Heart left ventricle (tissue), 16 donors: ENCODE data around the gene KRTAP19-6. TPM values are rescaled to one million over a fixed set of nuclear protein-coding genes. Genes with fewer than 3 reads are reported as not detected.

Experiments used
- ATAC-seq, 4 donors: fragments of 200-7000 bp; cut with Tn5 transposase; one replicate each; pipeline ENCODE4 v1.9.1; 2020 to 2022; ENCODE audit warnings: moderate library complexity in 4 of 4, mild to moderate bottlenecking in 3 of 4, moderate number of reproducible peaks in 1 of 4
- DNase-seq, 5 donors: peaks; one replicate each; pipeline ENCODE4 v3.0.0-alpha.2; 2020
- H3K27ac ChIP-seq, 12 donors: fragments of 200-600 bp; sonication (generic) in 4 of 12; one replicate each; pipeline versions ENCODE4 v1.5.0 to v1.8.0; 2016 to 2022; ENCODE audit warnings: mild to moderate bottlenecking in 2 of 12
- H3K27me3 ChIP-seq, 9 donors: fragments of 200-600 bp; sonication (generic) in 2 of 9; one replicate each; pipeline versions ENCODE4 v1.5.1 to v1.8.0; 2016 to 2022; ENCODE audit warnings: mild to moderate bottlenecking in 3 of 9
- H3K36me3 ChIP-seq, 9 donors: fragments of 200-600 bp; sonication (generic) in 2 of 9; one replicate each; pipeline versions ENCODE4 v1.5.0 to v1.8.0; 2018 to 2022; ENCODE audit warnings: mild to moderate bottlenecking in 2 of 9
- H3K4me1 ChIP-seq, 12 donors: fragments of 200-600 bp; sonication (generic) in 4 of 12; one replicate each; pipeline versions ENCODE4 v1.5.0 to v1.8.0; 2016 to 2022; ENCODE audit warnings: mild to moderate bottlenecking in 3 of 12
- H3K4me3 ChIP-seq, 12 donors: fragments of 200-600 bp; sonication (generic) in 4 of 12; one replicate each; pipeline versions ENCODE4 v1.5.0 to v1.8.0; 2017 to 2022; ENCODE audit warnings: mild to moderate bottlenecking in 9 of 12, moderate library complexity in 4 of 12
- H3K9me3 ChIP-seq, 12 donors: fragments of 200-600 bp; sonication (generic) in 4 of 12; one replicate each; pipeline versions ENCODE4 v1.5.0 to v1.8.0; 2016 to 2022; ENCODE audit warnings: mild to moderate bottlenecking in 1 of 12
- CTCF ChIP-seq, 12 donors: fragments of 200-600 bp; sonication (generic) in 4 of 12; IDR thresholded peaks; one replicate each; pipeline versions ENCODE4 v1.5.0 to v1.8.0; 2018 to 2022; ENCODE audit warnings: antibody characterized with exemption in 12 of 12, mild to moderate bottlenecking in 5 of 12
- POLR2A ChIP-seq, 2 donors: fragments of 450-650 bp; IDR thresholded peaks; one replicate each; pipeline ENCODE4 v1.6.1; 2017; ENCODE audit warnings: antibody characterized with exemption in 2 of 2, mild to moderate bottlenecking in 2 of 2, moderate library complexity in 2 of 2
- WGBS, 4 donors: extraction: QIAGEN DNeasy Blood & Tissue Kit in 2 of 4; methylation state at CpG; one replicate each; pipeline versions ENCODE4 v1.1.5 to v1.1.7; 2013 to 2018; 5-methylcytosine and 5-hydroxymethylcytosine counted together
- intact Hi-C, 10 donors: fragments of 100-400 bp; cut with DNase I; formaldehyde crosslinking; loops; one replicate each; pipeline versions ENCODE4 v1.11.1 to v1.14.2; 2022
- polyA plus RNA-seq, 2 donors: library from polyadenylated mRNA; stranded (reverse); fragments of 200-250 nt; gene quantifications; one replicate each; pipeline ENCODE4 v1.2.3, GENCODE V29; 2013
- total RNA-seq, 9 donors: library from RNA; depleted of rRNA in 2 of 9; stranded (reverse); fragments of >200 nt in 2 of 9; fragmentation: NEBNext Ultra II Directional in 3 of 9; extraction: Animal tissue kit (Norgen Biotek cat#: 25700) in 3 of 9; gene quantifications; one replicate each; pipeline versions ENCODE4 v1.1.0 to v1.2.4, GENCODE V29; 2016 to 2023
- donor health status: ischemic (EF 13 %, LVEDD 7.1; RV severe dilation, severe dysfunction).
- donor health status: healthy with polysubstance abuse.
- donor health status: DM: no; HTN: yes; CAD: no.
- donor health status: DM: no; HTN: no; CAD: no.
- donor health status: ischemic (EF 25% LVEDD 6.9; RV normal size, moderate dysfunction).
- donor health status: ischemic (EF 25% LVEDD 5.7; RV mildly dilated, moderate dysfunction).
- donor health status: healthy.
- donor health status: DM: yes; HTN: yes; CAD: no.
- donor health status: ischemic (EF 35%, LVEDD 5.7; RV mildly dilated, moderate dysfunction).
- donor health status: nonischemic (EF 11% LVEDD 7.7; RV severe dilation, severe dysfunction).
- donor health status: DM: yes; HTN: yes; CAD: no.
- donor health status: PGD.
- donor health status: ischemic (EF 29% LVEDD 5.4; RV normal size, mild dysfunction).
- donor health status: nonischemic (EF 23%, LVEDD 6.1; RV moderate dilation, normal function).

KRTAP19-6 gene
- total and polyA plus RNA-seq, 11 donors, result not detected

GRCh38 chr21:30502041-30502440, 39.6 kb downstream of the KRTAP19-6 start, which contains the start of gene KRTAP19-5:
Gene KRTAP19-5, minus strand, starts transcription at chr21:30502141. Its CDS starts 51 bp downstream, at chr21:30502090.
- H3K4me1 ChIP-seq, result no peaks in the 10 kb centered on the region
- H3K9me3 ChIP-seq, result no peaks in the 10 kb centered on the region
- H3K27ac ChIP-seq, result no peak within 1 kb of the TSS
- no peak for TF ChIP-seq CTCF (IDR thresholded peaks at IDR 0.05)
- TF ChIP-seq POLR2A (IDR thresholded peaks at IDR 0.05), result no peak
- no peaks in the 10 kb centered on the region for H3K27me3 ChIP-seq
- no peak within 1 kb of the TSS for H3K4me3 ChIP-seq
- intact Hi-C loops, result no loop called here
- H3K36me3 ChIP-seq, result no peaks in the 10 kb centered on the region
- WGBS, 4 donors, result 70 to 89% (median 79%) methylated on average over 6 of the region's 6 CpGs
- ATAC-seq (no peak), DNase-seq (no peak)

GRCh38 chr21:30497065-30497464, 44.6 kb downstream of the KRTAP19-6 start, which contains the start of gene KRTAP19-4:
Gene KRTAP19-4, minus strand, starts transcription at chr21:30497165. Its CDS starts 55 bp downstream, at chr21:30497110.
- no peak for TF ChIP-seq POLR2A (IDR thresholded peaks at IDR 0.05)
- TF ChIP-seq CTCF (IDR thresholded peaks at IDR 0.05), result no peak
- no peak within 1 kb of the TSS for H3K27ac ChIP-seq
- intact Hi-C loops, result no loop called here
- WGBS, 4 donors, result 55 to 60% (median 58%) methylated on average over 4 of the region's 4 CpGs
- no peaks in the 10 kb centered on the region for H3K36me3 ChIP-seq
- H3K4me1 ChIP-seq, result no peaks in the 10 kb centered on the region
- H3K27me3 ChIP-seq, result no peaks in the 10 kb centered on the region
- peaks cover 0 to 4% (median 0%) of the 10 kb centered on the region in 12 donors for H3K9me3 ChIP-seq
- ATAC-seq, result no peak
- DNase-seq, result no peak
- H3K4me3 ChIP-seq, result no peak within 1 kb of the TSS

- ATAC-seq (no peak), DNase-seq (no peak)
- H3K36me3 ChIP-seq, result no peaks in the 10 kb centered on the region
- no peaks in the 10 kb centered on the region for H3K27me3 ChIP-seq
- intact Hi-C loops, result no loop called here
- H3K4me1 ChIP-seq, result no peaks in the 10 kb centered on the region
- WGBS, 4 donors, result 77 to 82% (median 82%) methylated on average over 2 of the region's 2 CpGs
- TF ChIP-seq CTCF (IDR thresholded peaks at IDR 0.05) (no peak), POLR2A (IDR thresholded peaks at IDR 0.05) (no peak)
- H3K27ac ChIP-seq, result no peak within 1 kb of the TSS
- H3K4me3 ChIP-seq, result no peak within 1 kb of the TSS
- H3K9me3 ChIP-seq, result peaks cover 0 to 6% (median 0%) of the 10 kb centered on the region in 12 donors
Observed at GRCh38 chr21:30491963-30492428, 49.7 kb downstream of the KRTAP19-6 start, which contains the start of gene KRTAP19-3. Gene KRTAP19-3, minus strand, starts transcription at chr21:30492013. Its CDS starts 56 bp downstream, at chr21:30491957.

Other genes starting within 250 kb of the KRTAP19-6 start
- gene KRTAP26-1, start 221.5 kb downstream of the KRTAP19-6 start, total RNA-seq, result not detected
- not detected for gene KRTAP26-1, start 221.5 kb downstream of the KRTAP19-6 start, polyA plus RNA-seq
- not detected for gene KRTAP27-1, start 204.2 kb downstream of the KRTAP19-6 start, total RNA-seq
- gene KRTAP27-1, start 204.2 kb downstream of the KRTAP19-6 start, polyA plus RNA-seq, result not detected
- gene KRTAP23-1, start 193.3 kb downstream of the KRTAP19-6 start, total RNA-seq, result not detected
- not detected for gene KRTAP23-1, start 193.3 kb downstream of the KRTAP19-6 start, polyA plus RNA-seq
- not detected for gene KRTAP13-2, start 169.6 kb downstream of the KRTAP19-6 start, total RNA-seq
- gene KRTAP13-2, start 169.6 kb downstream of the KRTAP19-6 start, polyA plus RNA-seq, result not detected
- not detected for gene KRTAP13-1, start 145.8 kb downstream of the KRTAP19-6 start, total RNA-seq
- gene KRTAP13-1, start 145.8 kb downstream of the KRTAP19-6 start, polyA plus RNA-seq, result not detected
- gene KRTAP13-3, start 115.9 kb downstream of the KRTAP19-6 start, total RNA-seq, result not detected
- not detected for gene KRTAP13-3, start 115.9 kb downstream of the KRTAP19-6 start, polyA plus RNA-seq
- gene KRTAP13-4, start 111.6 kb downstream of the KRTAP19-6 start, total RNA-seq, result not detected
- gene KRTAP13-4, start 111.6 kb downstream of the KRTAP19-6 start, polyA plus RNA-seq, result not detected
- gene KRTAP15-1, start 101.6 kb downstream of the KRTAP19-6 start, total RNA-seq, result not detected
- gene KRTAP15-1, start 101.6 kb downstream of the KRTAP19-6 start, polyA plus RNA-seq, result not detected
- not detected for gene KRTAP19-1, start 61.5 kb downstream of the KRTAP19-6 start, total RNA-seq
- gene KRTAP19-1, start 61.5 kb downstream of the KRTAP19-6 start, polyA plus RNA-seq, result not detected
- not detected for gene KRTAP19-2, start 54.4 kb downstream of the KRTAP19-6 start, total RNA-seq
- not detected for gene KRTAP19-2, start 54.4 kb downstream of the KRTAP19-6 start, polyA plus RNA-seq
- gene KRTAP19-3, start 49.9 kb downstream of the KRTAP19-6 start, total RNA-seq, result not detected
- not detected for gene KRTAP19-3, start 49.9 kb downstream of the KRTAP19-6 start, polyA plus RNA-seq
- gene KRTAP19-4, start 44.7 kb downstream of the KRTAP19-6 start, total RNA-seq, result not detected
- not detected for gene KRTAP19-4, start 44.7 kb downstream of the KRTAP19-6 start, polyA plus RNA-seq
- gene KRTAP19-5, start 39.7 kb downstream of the KRTAP19-6 start, total RNA-seq, result not detected
- not detected for gene KRTAP19-5, start 39.7 kb downstream of the KRTAP19-6 start, polyA plus RNA-seq
- not detected for gene KRTAP19-7, start 19.4 kb upstream of the KRTAP19-6 start, total RNA-seq
- not detected for gene KRTAP19-7, start 19.4 kb upstream of the KRTAP19-6 start, polyA plus RNA-seq
- gene KRTAP22-2, start 48.5 kb upstream of the KRTAP19-6 start, total RNA-seq, result not detected
- not detected for gene KRTAP22-2, start 48.5 kb upstream of the KRTAP19-6 start, polyA plus RNA-seq
- not detected for gene KRTAP6-3, start 50.6 kb upstream of the KRTAP19-6 start, total RNA-seq
- not detected for gene KRTAP6-3, start 50.6 kb upstream of the KRTAP19-6 start, polyA plus RNA-seq
- gene KRTAP6-2, start 57.0 kb upstream of the KRTAP19-6 start, total RNA-seq, result not detected
- gene KRTAP6-2, start 57.0 kb upstream of the KRTAP19-6 start, polyA plus RNA-seq, result not detected
- gene KRTAP22-1, start 59.2 kb upstream of the KRTAP19-6 start, total RNA-seq, result not detected
- gene KRTAP22-1, start 59.2 kb upstream of the KRTAP19-6 start, polyA plus RNA-seq, result not detected
- gene KRTAP6-1, start 72.1 kb upstream of the KRTAP19-6 start, total RNA-seq, result not detected
- gene KRTAP6-1, start 72.1 kb upstream of the KRTAP19-6 start, polyA plus RNA-seq, result not detected
- gene KRTAP20-1, start 74.6 kb upstream of the KRTAP19-6 start, total RNA-seq, result not detected
- not detected for gene KRTAP20-1, start 74.6 kb upstream of the KRTAP19-6 start, polyA plus RNA-seq
- not detected for gene KRTAP20-4, start 78.8 kb upstream of the KRTAP19-6 start, total RNA-seq
- gene KRTAP20-4, start 78.8 kb upstream of the KRTAP19-6 start, polyA plus RNA-seq, result not detected
- gene KRTAP20-2, start 93.3 kb upstream of the KRTAP19-6 start, total RNA-seq, result not detected
- gene KRTAP20-2, start 93.3 kb upstream of the KRTAP19-6 start, polyA plus RNA-seq, result not detected
- gene KRTAP20-3, start 101.0 kb upstream of the KRTAP19-6 start, total RNA-seq, result not detected
- gene KRTAP20-3, start 101.0 kb upstream of the KRTAP19-6 start, polyA plus RNA-seq, result not detected
- gene KRTAP21-3, start 176.9 kb upstream of the KRTAP19-6 start, total RNA-seq, result not detected
- gene KRTAP21-3, start 176.9 kb upstream of the KRTAP19-6 start, polyA plus RNA-seq, result not detected
- not detected for gene KRTAP21-2, start 205.4 kb upstream of the KRTAP19-6 start, total RNA-seq
- gene KRTAP21-2, start 205.4 kb upstream of the KRTAP19-6 start, polyA plus RNA-seq, result not detected
- gene KRTAP21-1, start 213.6 kb upstream of the KRTAP19-6 start, total RNA-seq, result not detected
- not detected for gene KRTAP21-1, start 213.6 kb upstream of the KRTAP19-6 start, polyA plus RNA-seq